Ascending aorta (tissue), 2 donors: ENCODE results near the gene CTIF. TPM values are rescaled to one million over a fixed set of nuclear protein-coding genes. Genes with fewer than 3 reads are reported as not detected.

Source experiments
- DNase-seq, 2 donors: peaks; one replicate each; pipeline ENCODE4 v3.0.0-alpha.2; 2019; ENCODE audit warnings: low spot score in 2 of 2
- H3K27ac ChIP-seq, 2 donors: fragments of 200-600 bp; sonication (generic); one replicate each; pipeline ENCODE4 v1.5.1; 2016 to 2017; ENCODE audit warnings: mild to moderate bottlenecking in 1 of 2
- H3K27me3 ChIP-seq: fragments of 200-600 bp; sonication (generic); one replicate; pipeline ENCODE4 v1.5.1; 2017
- H3K36me3 ChIP-seq, 2 donors: fragments of 200-600 bp; sonication (generic); one replicate each; pipeline ENCODE4 v1.5.1; 2016
- H3K4me1 ChIP-seq, 2 donors: fragments of 200-600 bp; sonication (generic); one replicate each; pipeline ENCODE4 v1.5.1; 2016 to 2017; ENCODE audit warnings: mild to moderate bottlenecking in 1 of 2
- H3K4me3 ChIP-seq, 2 donors: fragments of 200-600 bp; sonication (generic); one replicate each; pipeline ENCODE4 v1.5.1; 2016 to 2017; ENCODE audit warnings: mild to moderate bottlenecking in 1 of 2
- H3K9me3 ChIP-seq, 2 donors: fragments of 200-600 bp; sonication (generic); one replicate each; pipeline ENCODE4 v1.5.1; 2016
- intact Hi-C: fragments of 100-400 bp; cut with DNase I; formaldehyde crosslinking; loops from one replicate; pipeline ENCODE4 v1.15.1; 2023
- total RNA-seq: library from RNA; depleted of rRNA; stranded (reverse); fragments of >200 nt; gene quantifications from one replicate; pipeline ENCODE4 v1.1.0, GENCODE V29; 2016
- TF ChIP-seq, protein P1 (sequence below), 3 experiments: fragments of 200-600 bp in 2 of 3; fragments of 450-650 bp in 1 of 3; sonication (generic) in 2 of 3; IDR thresholded peaks; one replicate each; pipeline ENCODE4 v1.5.1; 2016 to 2019; ENCODE audit warnings: antibody characterized with exemption in 3 of 3, mild to moderate bottlenecking in 1 of 3, moderate library complexity in 1 of 3

Gene CTIF
- total RNA-seq, 1 donor from 2014 or later = 55.3 TPM

DNA sequence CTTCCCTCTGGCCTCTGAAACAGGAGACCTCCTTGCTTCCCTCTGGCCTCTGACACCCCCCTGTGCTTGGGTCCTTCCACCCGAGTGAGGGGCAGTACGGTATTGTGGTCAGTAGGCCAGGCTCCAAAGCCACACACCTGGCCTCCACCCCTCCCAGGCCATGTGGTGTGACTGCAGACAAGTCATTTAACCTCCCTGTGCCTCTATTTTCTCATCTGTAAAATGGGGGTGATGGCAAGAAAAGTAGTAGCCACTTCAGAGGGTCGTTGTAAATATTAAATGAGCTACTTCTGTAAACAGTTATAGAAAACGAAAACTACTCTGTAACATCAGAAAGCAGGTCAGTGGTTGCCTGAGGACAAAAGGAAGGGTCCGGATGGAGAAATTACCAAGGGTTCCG lies 337.8 kb downstream of the CTIF start:
- no peak for DNase-seq
- Histone ChIP-seq H3K4me3 (no peak overlapping the region), H3K27ac (no peak overlapping the region), H3K27me3 (no peaks in the 10 kb centered on the region), H3K36me3 (no peaks in the 10 kb centered on the region), H3K9me3 (no peaks in the 10 kb centered on the region), H3K4me1 (peaks cover 12 to 36% of the 10 kb centered on the region in 2 donors)
- TF ChIP-seq, protein P1, sequence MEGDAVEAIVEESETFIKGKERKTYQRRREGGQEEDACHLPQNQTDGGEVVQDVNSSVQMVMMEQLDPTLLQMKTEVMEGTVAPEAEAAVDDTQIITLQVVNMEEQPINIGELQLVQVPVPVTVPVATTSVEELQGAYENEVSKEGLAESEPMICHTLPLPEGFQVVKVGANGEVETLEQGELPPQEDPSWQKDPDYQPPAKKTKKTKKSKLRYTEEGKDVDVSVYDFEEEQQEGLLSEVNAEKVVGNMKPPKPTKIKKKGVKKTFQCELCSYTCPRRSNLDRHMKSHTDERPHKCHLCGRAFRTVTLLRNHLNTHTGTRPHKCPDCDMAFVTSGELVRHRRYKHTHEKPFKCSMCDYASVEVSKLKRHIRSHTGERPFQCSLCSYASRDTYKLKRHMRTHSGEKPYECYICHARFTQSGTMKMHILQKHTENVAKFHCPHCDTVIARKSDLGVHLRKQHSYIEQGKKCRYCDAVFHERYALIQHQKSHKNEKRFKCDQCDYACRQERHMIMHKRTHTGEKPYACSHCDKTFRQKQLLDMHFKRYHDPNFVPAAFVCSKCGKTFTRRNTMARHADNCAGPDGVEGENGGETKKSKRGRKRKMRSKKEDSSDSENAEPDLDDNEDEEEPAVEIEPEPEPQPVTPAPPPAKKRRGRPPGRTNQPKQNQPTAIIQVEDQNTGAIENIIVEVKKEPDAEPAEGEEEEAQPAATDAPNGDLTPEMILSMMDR (IDR thresholded peaks at IDR 0.05) = no peak
- intact Hi-C loops = loop anchor here (10.0 kb wide), 1 partner anchor 342 kb away; the partner anchor contains the start of gene CTIF

DNA sequence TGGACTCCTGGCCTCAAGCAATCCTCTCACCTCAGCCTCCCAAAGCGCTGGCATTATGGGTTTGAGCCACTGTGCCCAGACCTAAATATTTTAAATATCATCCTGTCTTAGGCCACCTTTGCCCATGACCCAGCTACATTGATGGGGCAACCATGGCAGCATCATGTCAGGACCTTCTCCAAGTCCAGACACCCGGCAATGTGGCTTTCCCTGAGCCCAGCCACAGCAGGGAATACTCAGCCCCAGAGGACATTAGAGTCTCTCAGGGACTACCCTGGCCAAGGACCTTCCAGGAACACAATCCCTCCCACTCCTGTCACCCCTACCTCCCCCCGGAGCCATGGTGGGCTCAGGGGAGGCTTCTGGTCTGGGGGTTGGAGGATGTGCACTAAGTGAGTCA lies 339.1 kb downstream of the CTIF start:
- Histone ChIP-seq H3K4me1 (peaks cover 10 to 27% of the 10 kb centered on the region in 2 donors), H3K36me3 (no peaks in the 10 kb centered on the region), H3K27ac (no peak overlapping the region), H3K9me3 (no peaks in the 10 kb centered on the region), H3K27me3 (no peaks in the 10 kb centered on the region), H3K4me3 (no peak overlapping the region)
- intact Hi-C loops = loop anchor here (10.0 kb wide), 1 partner anchor 343 kb away; the partner anchor contains the start of gene CTIF
- no peak for DNase-seq
- TF ChIP-seq, protein P1 (IDR thresholded peaks at IDR 0.05) = no peak

DNA sequence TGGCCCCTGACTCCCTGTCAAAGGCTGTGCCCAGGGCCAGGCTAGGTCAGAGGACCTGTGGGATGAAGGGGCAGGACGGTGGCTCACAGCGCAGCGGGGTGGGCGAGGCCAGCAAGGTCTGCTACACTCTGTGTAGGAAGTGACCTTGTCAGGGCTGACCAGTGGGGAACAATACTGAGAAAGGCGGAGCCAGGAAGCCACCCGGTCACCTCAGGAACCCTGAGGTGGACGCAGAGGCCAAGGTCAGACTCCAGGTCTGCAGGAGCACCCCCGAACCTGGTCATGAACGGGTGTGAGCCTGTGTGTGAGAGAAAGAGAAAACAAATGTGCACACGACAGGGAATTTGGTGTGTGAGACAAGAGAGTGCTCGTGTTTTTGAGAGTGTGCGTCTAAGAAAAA lies 339.6 kb downstream of the CTIF start:
- no peaks in the 10 kb centered on the region for H3K27me3 ChIP-seq
- intact Hi-C loops = loop anchor here (10.0 kb wide), 1 partner anchor 344 kb away; the partner anchor contains the start of gene CTIF
- TF ChIP-seq, protein P1 (IDR thresholded peaks at IDR 0.05) = no peak
- no peak overlapping the region for H3K27ac ChIP-seq
- H3K9me3 ChIP-seq = no peaks in the 10 kb centered on the region
- H3K4me1 ChIP-seq = peaks cover 7 to 23% of the 10 kb centered on the region in 2 donors
- H3K36me3 ChIP-seq = no peaks in the 10 kb centered on the region
- DNase-seq = no peak
- H3K4me3 ChIP-seq = no peak overlapping the region

DNA sequence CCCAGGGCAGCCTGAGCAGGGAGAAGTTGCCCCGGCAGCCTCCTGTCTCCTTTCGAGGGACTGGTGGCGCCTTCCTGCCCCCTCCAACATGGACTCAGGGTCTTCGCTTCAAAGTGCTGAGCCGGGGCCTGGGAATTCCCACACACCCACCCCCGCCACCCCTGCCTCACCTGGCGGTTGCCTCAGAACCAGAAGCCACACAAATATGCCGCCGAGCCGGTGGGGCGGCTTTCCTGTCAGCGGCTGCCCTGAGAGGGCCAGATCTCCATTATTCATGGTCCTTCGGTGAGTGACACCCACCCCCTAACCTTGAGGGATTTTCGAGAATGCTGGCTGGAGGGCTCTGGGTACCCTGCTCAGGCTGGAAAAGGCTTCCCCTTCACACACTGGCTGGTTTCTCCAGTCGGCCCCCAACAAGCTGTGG lies 340.2 kb downstream of the CTIF start:
- intact Hi-C loops = loop anchor here (10.0 kb wide), 1 partner anchor 344 kb away; the partner anchor contains the start of gene CTIF
- H3K27me3 ChIP-seq = no peaks in the 10 kb centered on the region
- no peaks in the 10 kb centered on the region for H3K9me3 ChIP-seq
- no peaks in the 10 kb centered on the region for H3K36me3 ChIP-seq
- H3K4me3 ChIP-seq = no peak overlapping the region
- H3K4me1 ChIP-seq = peaks cover 7 to 18% of the 10 kb centered on the region in 2 donors
- DNase-seq = no peak
- TF ChIP-seq, protein P1 (IDR thresholded peaks at IDR 0.05) = no peak
- no peak overlapping the region for H3K27ac ChIP-seq

DNA sequence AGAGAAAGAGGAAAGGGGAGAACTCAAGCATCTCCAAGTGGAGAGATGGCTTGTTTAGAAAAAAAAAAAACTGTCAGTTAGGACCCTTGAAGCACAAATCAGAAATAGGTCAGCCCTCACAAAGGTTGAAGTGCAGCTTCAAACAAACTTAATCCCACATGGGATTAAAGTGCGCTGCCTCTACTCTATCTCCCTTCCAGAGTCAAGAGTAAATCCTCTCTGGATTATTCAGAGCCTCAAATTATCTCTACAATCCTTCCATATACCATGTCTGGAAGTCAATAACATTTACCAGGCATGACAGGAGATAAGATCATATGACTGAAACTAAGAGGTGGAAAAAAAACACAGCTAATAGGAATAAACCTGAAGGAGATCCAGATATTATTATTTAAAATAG lies 342.1 kb downstream of the CTIF start:
- H3K27me3 ChIP-seq = no peaks in the 10 kb centered on the region
- no peaks in the 10 kb centered on the region for H3K36me3 ChIP-seq
- intact Hi-C loops = no loop called here
- no peaks in the 10 kb centered on the region for H3K9me3 ChIP-seq
- no peak overlapping the region for H3K4me3 ChIP-seq
- DNase-seq = no peak
- no peak overlapping the region for H3K27ac ChIP-seq
- peaks cover 0 to 15% of the 10 kb centered on the region in 2 donors for H3K4me1 ChIP-seq
- TF ChIP-seq, protein P1 (IDR thresholded peaks at IDR 0.05) = no peak

DNA sequence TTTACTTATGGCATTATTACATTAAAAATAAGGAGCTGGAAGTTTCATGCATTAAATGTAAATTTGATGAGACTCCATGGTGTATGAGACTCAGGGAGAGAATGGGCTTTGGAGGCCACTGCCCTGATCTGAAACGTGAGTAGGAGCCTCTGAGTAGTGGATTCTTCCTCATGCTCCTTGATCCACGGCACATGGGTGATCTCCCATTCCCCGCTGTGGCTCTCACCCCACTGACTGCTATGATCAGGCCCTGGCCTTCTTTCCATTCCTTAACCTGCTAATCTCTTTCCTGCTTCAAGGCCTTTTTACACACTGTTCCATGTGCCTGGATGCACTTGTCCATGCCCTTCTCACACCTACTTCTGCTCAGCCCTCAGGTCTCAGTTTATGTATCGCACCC lies 343.5 kb downstream of the CTIF start:
- H3K27ac ChIP-seq = no peak overlapping the region
- H3K27me3 ChIP-seq = no peaks in the 10 kb centered on the region
- DNase-seq = no peak
- TF ChIP-seq, protein P1 (IDR thresholded peaks at IDR 0.05) = no peak
- intact Hi-C loops = no loop called here
- no peaks in the 10 kb centered on the region for H3K9me3 ChIP-seq
- H3K4me3 ChIP-seq = no peak overlapping the region
- peaks cover 0 to 11% of the 10 kb centered on the region in 2 donors for H3K4me1 ChIP-seq
- no peaks in the 10 kb centered on the region for H3K36me3 ChIP-seq
